GM20000 (cell line): ENCODE measurements around the gene SNCAIP.
"Not testable (repeated sequence)": the region's sequence is repeated elsewhere in the genome, so short reads cannot be mapped to it uniquely, and the experiment has no call there.

Experiments
- DNase-seq: peaks from one replicate; pipeline ENCODE4 v3.0.0; 2012; ENCODE audit warnings: low spot score
- CTCF ChIP-seq: IDR thresholded peaks from 2 replicates; pipeline ENCODE4 v1.5.1; 2012; ENCODE audit warnings: mild to moderate bottlenecking, control low read depth; ENCODE audit errors: extremely low read depth, missing control alignments

Gene SNCAIP

GRCh38 chr5:122346897-122347581, 35.0 kb downstream of the SNCAIP start:
- DNase-seq, result no peak
- no peak for TF ChIP-seq CTCF

- no peak for TF ChIP-seq CTCF
- no peak for DNase-seq
Observed at GRCh38 chr5:122350496-122350895, 38.5 kb downstream of the SNCAIP start.

GRCh38 chr5:122351416-122352157, 39.5 kb downstream of the SNCAIP start:
- DNase-seq, result no peak
- TF ChIP-seq CTCF, result no peak

- TF ChIP-seq CTCF, result no peak
- DNase-seq, result no peak
Observed at GRCh38 chr5:122352331-122352730, 40.3 kb downstream of the SNCAIP start.

- DNase-seq, result not testable (repeated sequence)
Observed at GRCh38 chr5:122353361-122353760, 41.3 kb downstream of the SNCAIP start.

- DNase-seq, result no peak
Observed at GRCh38 chr5:122354293-122354692, 42.3 kb downstream of the SNCAIP start.

GRCh38 chr5:122355324-122355723, 43.3 kb downstream of the SNCAIP start:
- TF ChIP-seq CTCF, result no peak
- DNase-seq, result no peak

More at GRCh38 chr5:122354293-122354692, 42.3 kb downstream of the SNCAIP start:
- TF ChIP-seq CTCF, result no peak
